Astrocyte (in vitro differentiated cells and primary cell): Measurements from ENCODE around the gene PLD4. TPM values are rescaled to one million over a fixed set of nuclear protein-coding genes. Genes with fewer than 3 reads are reported as not detected.

Experiments used
- DNase-seq: peaks from one replicate; pipeline ENCODE4 v3.0.0-alpha.2; 2010; ENCODE audit warnings: low read depth
- FAIRE-seq: peaks from 2 replicates; lab custom pipeline; 2011; peaks lifted over from hg19 to GRCh38; lab: Jason Lieb, UNC
- H2AFZ ChIP-seq: 2 replicates; pipeline ENCODE4 v1.6.0; 2012; ENCODE audit warnings: low read depth, low read length, inconsistent platforms
- H3K27ac ChIP-seq: 2 replicates; pipeline ENCODE4 v1.5.1; 2011; ENCODE audit warnings: low read depth, low read length, inconsistent platforms
- H3K27me3 ChIP-seq: 2 replicates; pipeline ENCODE4 v1.6.0; 2011; ENCODE audit warnings: low read length, inconsistent platforms; ENCODE audit not compliant: insufficient read depth
- H3K36me3 ChIP-seq: 2 replicates; pipeline ENCODE4 v1.5.1; 2011; ENCODE audit warnings: low read length, inconsistent platforms; ENCODE audit not compliant: insufficient read depth
- H3K4me1 ChIP-seq: 2 replicates; pipeline ENCODE4 v1.5.1; 2011; ENCODE audit warnings: low read length, inconsistent platforms; ENCODE audit not compliant: insufficient read depth
- H3K4me2 ChIP-seq: 2 replicates; pipeline ENCODE4 v1.6.0; 2012; ENCODE audit warnings: low read length, inconsistent platforms
- H3K4me3 ChIP-seq: 2 replicates; pipeline ENCODE4 v1.5.1; 2011; ENCODE audit warnings: low read depth, mild to moderate bottlenecking, low read length, inconsistent platforms; ENCODE audit not compliant: insufficient read depth
- H3K79me2 ChIP-seq: 2 replicates; pipeline ENCODE4 v1.6.0; 2012; ENCODE audit warnings: mild to moderate bottlenecking, low read length, inconsistent platforms; ENCODE audit not compliant: insufficient read depth
- H3K9ac ChIP-seq: 2 replicates; pipeline ENCODE4 v1.6.0; 2012; ENCODE audit warnings: mild to moderate bottlenecking, low read length, inconsistent platforms
- H3K9me3 ChIP-seq: 2 replicates; pipeline ENCODE4 v1.5.1; 2012; ENCODE audit warnings: low read depth, mild to moderate bottlenecking, low read length, inconsistent platforms; ENCODE audit not compliant: insufficient read depth
- H4K20me1 ChIP-seq: 2 replicates; pipeline ENCODE4 v1.6.0; 2012; ENCODE audit warnings: low read length, inconsistent platforms; ENCODE audit not compliant: insufficient read depth
- H3K27ac Mint-ChIP-seq: one replicate; pipeline ENCODE4 v1.8.0; 2021; ENCODE audit warnings: mild to moderate bottlenecking, mixed read lengths; ENCODE audit not compliant: unreplicated experiment
- H3K27me3 Mint-ChIP-seq: one replicate; pipeline ENCODE4 v1.8.0; 2021; ENCODE audit warnings: low read depth, mixed read lengths; ENCODE audit not compliant: unreplicated experiment
- H3K36me3 Mint-ChIP-seq: one replicate; pipeline ENCODE4 v1.8.0; 2021; ENCODE audit warnings: low read depth, mixed read lengths; ENCODE audit not compliant: unreplicated experiment
- H3K4me1 Mint-ChIP-seq: one replicate; pipeline ENCODE4 v1.8.0; 2021; ENCODE audit warnings: low read depth, mixed read lengths; ENCODE audit not compliant: unreplicated experiment
- H3K4me3 Mint-ChIP-seq: one replicate; pipeline ENCODE4 v1.8.0; 2021; ENCODE audit warnings: mild to moderate bottlenecking, moderate library complexity, mixed read lengths; ENCODE audit not compliant: unreplicated experiment
- H3K9me3 Mint-ChIP-seq: one replicate; pipeline ENCODE4 v1.8.0; 2021; ENCODE audit warnings: mild to moderate bottlenecking, mixed read lengths; ENCODE audit not compliant: unreplicated experiment
- EZH2 ChIP-seq: IDR thresholded peaks from 2 replicates; pipeline ENCODE4 v1.6.1; 2012; ENCODE audit warnings: mild to moderate bottlenecking, low read length, inconsistent platforms; ENCODE audit not compliant: insufficient read depth
- total RNA-seq: library from RNA; stranded (reverse); gene quantifications from 2 replicates; pipeline ENCODE4 v1.2.1, GENCODE V29; 2021
- TF ChIP-seq, protein P1 (sequence below): IDR thresholded peaks from 2 replicates; pipeline ENCODE4 v1.5.1; 2011; ENCODE audit warnings: low read depth, mild to moderate bottlenecking, inconsistent platforms, low read length, moderate library complexity; ENCODE audit not compliant: insufficient read depth

PLD4 gene
- total RNA-seq, 1 donor from 2014 or later = 0.14 TPM

DNA sequence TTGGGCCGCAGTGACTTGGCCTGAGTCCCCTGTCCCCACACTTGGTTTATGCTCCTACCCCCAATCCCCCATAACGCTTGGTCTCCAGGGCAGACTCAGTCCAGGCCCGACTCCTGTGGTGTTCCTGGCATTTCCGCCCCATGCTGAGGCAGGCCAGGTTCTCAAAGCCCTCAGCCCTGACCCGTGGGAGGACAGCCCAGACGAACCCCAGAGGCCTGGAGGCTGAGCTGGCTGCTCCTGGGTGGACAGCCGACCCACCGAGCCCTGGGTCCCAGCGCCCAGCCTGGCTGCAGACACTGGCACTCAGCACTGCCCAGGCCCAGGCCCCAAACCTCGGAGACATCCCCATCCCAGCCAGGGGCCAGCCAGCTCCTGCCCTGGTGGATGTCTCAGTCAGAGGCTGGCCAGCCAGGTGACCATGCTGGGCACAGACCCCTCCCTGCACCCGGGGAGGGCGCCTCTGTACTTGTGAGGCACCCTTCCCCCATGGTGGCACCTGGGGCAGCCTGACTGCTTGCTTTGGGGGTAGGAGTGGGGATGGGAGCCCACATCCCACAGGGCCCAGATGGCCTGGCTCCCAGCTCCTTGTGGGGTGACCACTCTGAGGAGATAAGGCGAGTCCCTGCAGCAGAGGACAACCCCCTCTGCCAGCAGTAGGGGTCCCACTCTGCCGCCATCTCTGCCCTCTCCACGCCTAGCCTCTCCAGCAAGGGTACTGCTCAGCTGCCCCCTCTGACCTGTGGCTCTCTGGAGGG, 1.4 kb downstream of the PLD4 start:
- no peak overlapping the region for H3K4me3 Mint-ChIP-seq
- no peak overlapping the region for H3K4me3 ChIP-seq
- H3K9me3 ChIP-seq = no peaks in the 10 kb centered on the region
- H3K36me3 Mint-ChIP-seq = no peaks in the 10 kb centered on the region
- H3K4me1 Mint-ChIP-seq = no peaks in the 10 kb centered on the region
- TF ChIP-seq, protein P1, sequence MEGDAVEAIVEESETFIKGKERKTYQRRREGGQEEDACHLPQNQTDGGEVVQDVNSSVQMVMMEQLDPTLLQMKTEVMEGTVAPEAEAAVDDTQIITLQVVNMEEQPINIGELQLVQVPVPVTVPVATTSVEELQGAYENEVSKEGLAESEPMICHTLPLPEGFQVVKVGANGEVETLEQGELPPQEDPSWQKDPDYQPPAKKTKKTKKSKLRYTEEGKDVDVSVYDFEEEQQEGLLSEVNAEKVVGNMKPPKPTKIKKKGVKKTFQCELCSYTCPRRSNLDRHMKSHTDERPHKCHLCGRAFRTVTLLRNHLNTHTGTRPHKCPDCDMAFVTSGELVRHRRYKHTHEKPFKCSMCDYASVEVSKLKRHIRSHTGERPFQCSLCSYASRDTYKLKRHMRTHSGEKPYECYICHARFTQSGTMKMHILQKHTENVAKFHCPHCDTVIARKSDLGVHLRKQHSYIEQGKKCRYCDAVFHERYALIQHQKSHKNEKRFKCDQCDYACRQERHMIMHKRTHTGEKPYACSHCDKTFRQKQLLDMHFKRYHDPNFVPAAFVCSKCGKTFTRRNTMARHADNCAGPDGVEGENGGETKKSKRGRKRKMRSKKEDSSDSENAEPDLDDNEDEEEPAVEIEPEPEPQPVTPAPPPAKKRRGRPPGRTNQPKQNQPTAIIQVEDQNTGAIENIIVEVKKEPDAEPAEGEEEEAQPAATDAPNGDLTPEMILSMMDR = no peak
- TF ChIP-seq EZH2 = no peak
- H3K9ac ChIP-seq = no peak overlapping the region
- H3K27ac Mint-ChIP-seq = no peak overlapping the region
- peaks cover 25% of the 10 kb centered on the region for H3K27me3 Mint-ChIP-seq
- no peak overlapping the region for H3K4me2 ChIP-seq
- peaks cover 10% of the 10 kb centered on the region for H3K4me1 ChIP-seq
- no peak overlapping the region for H2AFZ ChIP-seq
- peaks cover 2% of the 10 kb centered on the region for H3K9me3 Mint-ChIP-seq
- DNase-seq (no peak), FAIRE-seq (no peak)
- H4K20me1 ChIP-seq = no peaks in the 10 kb centered on the region
- H3K36me3 ChIP-seq = no peaks in the 10 kb centered on the region
- H3K27me3 ChIP-seq = peaks cover 4% of the 10 kb centered on the region
- H3K27ac ChIP-seq = no peak overlapping the region
- H3K79me2 ChIP-seq = no peaks in the 10 kb centered on the region

- Histone ChIP-seq H3K9me3 (no peaks in the 10 kb centered on the region), H3K36me3 (no peaks in the 10 kb centered on the region), H3K4me2 (no peak overlapping the region), H3K4me1 (peaks cover 10% of the 10 kb centered on the region), H3K4me3 (no peak overlapping the region), H3K27ac (no peak overlapping the region), H3K27me3 (peaks cover 7% of the 10 kb centered on the region), H2AFZ (no peak overlapping the region), H3K79me2 (no peaks in the 10 kb centered on the region), H4K20me1 (no peaks in the 10 kb centered on the region), H3K9ac (no peak overlapping the region)
- Mint-ChIP-seq H3K27ac (no peak overlapping the region), H3K9me3 (peaks cover 2% of the 10 kb centered on the region), H3K4me3 (no peak overlapping the region), H3K27me3 (peaks cover 28% of the 10 kb centered on the region), H3K36me3 (no peaks in the 10 kb centered on the region), H3K4me1 (no peaks in the 10 kb centered on the region)
- no peak for DNase-seq
- no peak for FAIRE-seq
- no peak for TF ChIP-seq EZH2
- TF ChIP-seq, protein P1 = no peak
These were observed 2.1 kb downstream of the PLD4 start for GRCh38 chr14:104926619-104927431.
